ENCODE results near the gene NGRN. TPM values are rescaled to one million over a fixed set of nuclear protein-coding genes. Genes with fewer than 3 reads are reported as not detected.
"Not testable (repeated sequence)": the region's sequence is repeated elsewhere in the genome, so short reads cannot be mapped to it uniquely, and the experiment has no call there.

NGRN gene
- total RNA-seq, 6 donors from 2014 or later: 35.6 to 74.2 (median 62.6) TPM

DNA sequence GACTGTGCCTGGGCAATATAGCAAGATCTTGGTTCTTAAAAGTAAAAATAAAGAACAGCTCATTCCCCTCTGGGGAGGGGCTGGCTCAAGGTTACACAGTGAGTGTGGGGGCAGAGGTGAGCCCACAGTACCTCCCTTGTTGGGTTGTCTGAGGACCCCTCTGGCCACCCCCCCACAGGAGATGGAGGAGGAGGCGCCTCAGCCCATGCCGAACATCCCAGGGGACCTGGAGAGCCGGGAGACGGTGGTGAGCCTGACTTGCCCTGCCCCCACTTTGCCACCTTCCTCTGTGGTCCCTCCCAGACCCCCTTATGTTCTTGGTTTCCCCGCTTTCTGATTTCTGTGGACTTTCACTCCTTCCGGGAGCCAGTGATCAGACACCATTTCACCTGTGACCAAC, 28.7 kb downstream of the NGRN start:
- Histone ChIP-seq H3K27ac (no peak overlapping the region), H3K4me3 (no peak overlapping the region), H3K27me3 (no peaks in the 10 kb centered on the region), H3K9me3 (no peaks in the 10 kb centered on the region), H3K4me1 (peaks cover 0 to 9% (median 0%) of the 10 kb centered on the region in 4 donors), H3K36me3 (no peaks in the 10 kb centered on the region)
- no peak for DNase-seq
- WGBS, 2 donors: 84 to 88% methylated on average over 6 of the region's 6 CpGs
- TF ChIP-seq POLR2A (IDR thresholded peaks at IDR 0.05) (no peak), EP300 (IDR thresholded peaks at IDR 0.05) (no peak), POLR2AphosphoS5 (IDR thresholded peaks at IDR 0.05) (no peak)
- TF ChIP-seq, protein P1, sequence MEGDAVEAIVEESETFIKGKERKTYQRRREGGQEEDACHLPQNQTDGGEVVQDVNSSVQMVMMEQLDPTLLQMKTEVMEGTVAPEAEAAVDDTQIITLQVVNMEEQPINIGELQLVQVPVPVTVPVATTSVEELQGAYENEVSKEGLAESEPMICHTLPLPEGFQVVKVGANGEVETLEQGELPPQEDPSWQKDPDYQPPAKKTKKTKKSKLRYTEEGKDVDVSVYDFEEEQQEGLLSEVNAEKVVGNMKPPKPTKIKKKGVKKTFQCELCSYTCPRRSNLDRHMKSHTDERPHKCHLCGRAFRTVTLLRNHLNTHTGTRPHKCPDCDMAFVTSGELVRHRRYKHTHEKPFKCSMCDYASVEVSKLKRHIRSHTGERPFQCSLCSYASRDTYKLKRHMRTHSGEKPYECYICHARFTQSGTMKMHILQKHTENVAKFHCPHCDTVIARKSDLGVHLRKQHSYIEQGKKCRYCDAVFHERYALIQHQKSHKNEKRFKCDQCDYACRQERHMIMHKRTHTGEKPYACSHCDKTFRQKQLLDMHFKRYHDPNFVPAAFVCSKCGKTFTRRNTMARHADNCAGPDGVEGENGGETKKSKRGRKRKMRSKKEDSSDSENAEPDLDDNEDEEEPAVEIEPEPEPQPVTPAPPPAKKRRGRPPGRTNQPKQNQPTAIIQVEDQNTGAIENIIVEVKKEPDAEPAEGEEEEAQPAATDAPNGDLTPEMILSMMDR (IDR thresholded peaks at IDR 0.05): no peak
- no peak for ATAC-seq (ENCODE audit: low FRiP score in 2 of 2)

DNA sequence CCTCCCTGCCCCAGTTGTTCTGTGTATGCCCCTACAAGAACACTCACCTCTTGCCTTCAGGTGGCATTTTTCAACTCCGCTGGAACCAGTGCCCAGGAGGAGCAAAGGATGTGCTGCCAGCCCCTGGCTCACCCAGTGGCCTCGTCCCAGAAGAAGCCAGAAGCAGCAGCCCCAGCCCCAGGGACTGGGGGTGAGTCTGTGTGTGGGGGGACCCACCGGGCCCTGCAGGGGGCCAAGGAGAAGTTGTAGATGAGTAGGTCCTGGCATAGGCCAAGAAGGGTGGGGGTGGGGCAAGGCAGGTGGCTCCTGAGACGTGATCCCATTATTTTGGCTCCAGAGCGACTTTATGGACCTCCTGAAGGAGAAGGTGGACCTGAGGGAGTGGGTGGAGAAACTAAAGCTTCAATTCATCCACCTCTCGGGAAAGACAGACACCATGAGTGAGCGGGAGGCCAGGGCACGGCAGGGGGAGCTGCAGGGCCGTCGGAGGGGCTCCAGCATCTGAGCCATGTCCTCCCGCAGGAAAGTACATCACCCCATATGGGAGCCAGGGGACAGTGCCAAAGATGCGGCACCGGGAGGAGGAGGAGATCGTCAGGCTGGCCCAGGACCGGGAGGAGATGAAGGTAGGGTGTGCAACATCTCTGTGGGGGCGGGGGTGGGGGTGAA, 29.3 kb downstream of the NGRN start:
- 74 to 80% methylated on average over 13 of the region's 16 CpGs for WGBS, 2 donors
- no peak for TF ChIP-seq EP300 (IDR thresholded peaks at IDR 0.05)
- TF ChIP-seq, protein P1 (IDR thresholded peaks at IDR 0.05): no peak
- TF ChIP-seq POLR2AphosphoS5 (IDR thresholded peaks at IDR 0.05): no peak
- TF ChIP-seq POLR2A (IDR thresholded peaks at IDR 0.05): no peak
- peak in 1 of 2 donors; percentile 70 for DNase-seq
- H3K9me3 ChIP-seq: no peaks in the 10 kb centered on the region
- H3K27ac ChIP-seq: no peak overlapping the region
- H3K4me3 ChIP-seq: no peak overlapping the region
- peaks cover 0 to 9% (median 0%) of the 10 kb centered on the region in 4 donors for H3K4me1 ChIP-seq
- no peaks in the 10 kb centered on the region for H3K27me3 ChIP-seq
- ATAC-seq (ENCODE audit: low FRiP score in 2 of 2): peak in 1 of 2 donors; percentile 15
- H3K36me3 ChIP-seq: no peaks in the 10 kb centered on the region

DNA sequence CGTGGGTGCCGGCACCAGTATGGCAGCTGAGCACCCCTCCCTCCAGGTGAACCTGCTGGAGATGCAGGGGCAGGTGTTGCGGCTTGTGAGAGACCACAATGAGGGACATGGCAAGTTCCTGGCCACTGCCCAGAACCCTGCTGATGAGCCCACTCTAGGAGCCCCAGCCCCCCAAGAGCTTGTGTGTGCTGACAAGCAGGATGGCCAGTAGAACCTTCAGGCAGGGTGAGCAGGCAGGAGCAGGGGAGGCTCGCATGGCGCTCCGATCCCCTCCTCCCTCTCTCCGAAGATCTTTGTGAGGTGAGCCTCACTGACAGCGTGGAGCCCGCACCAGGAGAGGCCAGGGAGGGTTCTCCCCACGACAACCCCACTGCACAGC, 29.8 kb downstream of the NGRN start:
- DNase-seq (no peak), ATAC-seq (ENCODE audit: low FRiP score in 2 of 2) (peak in 1 of 2 donors; percentile 37)
- no peaks in the 10 kb centered on the region for H3K27me3 ChIP-seq
- no peaks in the 10 kb centered on the region for H3K36me3 ChIP-seq
- no peak overlapping the region for H3K4me3 ChIP-seq
- TF ChIP-seq POLR2AphosphoS5 (IDR thresholded peaks at IDR 0.05): no peak
- no peak for TF ChIP-seq POLR2A (IDR thresholded peaks at IDR 0.05)
- TF ChIP-seq, protein P1 (IDR thresholded peaks at IDR 0.05): no peak
- TF ChIP-seq EP300 (IDR thresholded peaks at IDR 0.05): no peak
- no peak overlapping the region for H3K27ac ChIP-seq
- WGBS, 2 donors: 65 to 76% methylated on average over 10 of the region's 10 CpGs
- peaks cover 0 to 9% (median 0%) of the 10 kb centered on the region in 4 donors for H3K4me1 ChIP-seq
- no peaks in the 10 kb centered on the region for H3K9me3 ChIP-seq

GRCh38 chr15:90296316-90296884, 30.9 kb downstream of the NGRN start:
- H3K4me1 ChIP-seq: peaks cover under 1 to 15% (median 6%) of the 10 kb centered on the region in 4 donors
- not testable (repeated sequence) for DNase-seq
- WGBS, 2 donors: 68 to 72% methylated on average over 4 of the region's 4 CpGs

DNA sequence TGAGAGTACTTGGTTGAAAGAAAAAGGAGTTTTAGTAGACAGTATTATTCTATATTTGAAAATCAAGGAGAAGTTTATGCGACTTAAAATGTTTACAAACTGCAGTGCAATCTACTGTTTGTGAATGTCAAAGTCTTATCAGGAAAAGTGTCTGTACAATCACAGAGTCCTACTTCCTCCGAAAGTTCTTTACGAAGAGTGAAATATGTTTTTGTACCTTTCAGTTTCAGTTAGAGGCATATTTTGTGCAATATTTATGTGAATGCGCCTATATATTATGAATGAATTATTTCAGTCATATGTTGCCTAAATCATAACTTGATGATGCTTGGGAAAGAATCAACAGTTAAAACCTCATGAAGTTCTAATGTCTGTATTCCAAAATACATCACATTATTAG, 31.5 kb downstream of the NGRN start:
- WGBS, 2 donors: 51 to 58% methylated on average over 4 of the region's 4 CpGs
- H3K27ac ChIP-seq: no peak overlapping the region
- ATAC-seq (ENCODE audit: low FRiP score in 2 of 2): no peak
- no peak overlapping the region for H3K4me3 ChIP-seq
- no peak for DNase-seq
- H3K4me1 ChIP-seq: peaks cover 2 to 17% (median 7%) of the 10 kb centered on the region in 4 donors
- H3K36me3 ChIP-seq: no peaks in the 10 kb centered on the region
- TF ChIP-seq POLR2AphosphoS5 (IDR thresholded peaks at IDR 0.05) (no peak), EP300 (IDR thresholded peaks at IDR 0.05) (no peak), POLR2A (IDR thresholded peaks at IDR 0.05) (no peak)
- TF ChIP-seq, protein P1 (IDR thresholded peaks at IDR 0.05): no peak
- H3K9me3 ChIP-seq: no peaks in the 10 kb centered on the region
- H3K27me3 ChIP-seq: no peaks in the 10 kb centered on the region

More at GRCh38 chr15:90296316-90296884, 30.9 kb downstream of the NGRN start:
- not testable (repeated sequence) for H3K36me3 ChIP-seq; ATAC-seq (ENCODE audit: low FRiP score in 2 of 2); H3K27me3 ChIP-seq; H3K27ac ChIP-seq; H3K9me3 ChIP-seq; H3K4me3 ChIP-seq

All from upper lobe of left lung (tissue), 6 donors.